Hepatic stellate cell (primary cell): ENCODE data around the gene PCDHGA8.
A peak's percentile ranks its signal among the peaks of the same experiment; 100 is the strongest.
"Not testable (repeated sequence)": the region's sequence is repeated elsewhere in the genome, so short reads cannot be mapped to it uniquely, and the experiment has no call there.

ENCODE experiments used
- DNase-seq: peaks from one replicate; pipeline ENCODE4 v3.0.0; 2011; ENCODE audit warnings: low spot score

The PCDHGA8 gene

GRCh38 chr5:141403387-141403786 is 11.0 kb downstream of the PCDHGA8 start:
- no peak for DNase-seq

DNA sequence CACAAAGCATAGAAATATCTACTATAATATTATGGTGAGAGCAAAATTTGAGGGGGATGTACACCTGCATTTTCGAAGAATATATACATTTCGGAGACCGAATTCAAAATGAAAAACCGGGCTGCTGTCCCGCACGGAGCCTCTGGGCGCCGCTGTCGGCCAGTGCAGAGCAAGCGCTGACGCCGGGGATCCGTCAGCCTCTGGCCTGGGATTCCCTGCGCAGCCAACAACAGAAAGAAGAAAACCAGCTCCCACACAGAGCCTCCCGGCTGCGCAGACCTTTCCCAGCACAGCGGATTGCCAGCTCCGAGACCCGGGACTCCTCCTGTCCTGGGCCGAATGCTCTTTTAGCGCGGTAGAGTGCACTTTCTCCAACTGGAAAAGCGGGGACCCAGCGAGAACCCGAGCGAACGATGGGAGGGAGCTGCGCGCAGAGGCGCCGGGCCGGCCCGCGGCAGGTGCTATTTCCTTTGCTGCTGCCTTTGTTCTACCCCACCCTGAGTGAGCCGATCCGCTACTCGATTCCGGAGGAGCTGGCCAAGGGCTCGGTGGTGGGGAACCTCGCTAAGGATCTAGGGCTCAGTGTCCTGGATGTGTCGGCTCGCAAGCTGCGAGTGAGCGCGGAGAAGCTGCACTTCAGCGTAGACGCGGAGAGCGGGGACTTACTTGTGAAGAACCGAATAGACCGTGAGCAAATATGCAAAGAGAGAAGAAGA is 15.5 kb downstream of the PCDHGA8 start, which contains the start of gene PCDHGB6:
Gene PCDHGB6 (plus strand): TSS at position 232 of the 716 bp plus-strand sequence. CDS start 182 bp downstream, at position 414.
- DNase-seq = not testable (repeated sequence)

- DNase-seq = no peak
These were observed 17.3 kb downstream of the PCDHGA8 start for GRCh38 chr5:141409598-141410306.

GRCh38 chr5:141411575-141411974 is 19.1 kb downstream of the PCDHGA8 start:
- no peak for DNase-seq

GRCh38 chr5:141412854-141413539 is 20.6 kb downstream of the PCDHGA8 start, which contains the start of gene PCDHGA10:
Gene PCDHGA10, plus strand, starts transcription at chr5:141412987. Its CDS starts 189 bp downstream, at chr5:141413176.
- DNase-seq = peak; percentile 78

GRCh38 chr5:141413540-141414069 is 21.2 kb downstream of the PCDHGA8 start:
- DNase-seq = no peak

DNA sequence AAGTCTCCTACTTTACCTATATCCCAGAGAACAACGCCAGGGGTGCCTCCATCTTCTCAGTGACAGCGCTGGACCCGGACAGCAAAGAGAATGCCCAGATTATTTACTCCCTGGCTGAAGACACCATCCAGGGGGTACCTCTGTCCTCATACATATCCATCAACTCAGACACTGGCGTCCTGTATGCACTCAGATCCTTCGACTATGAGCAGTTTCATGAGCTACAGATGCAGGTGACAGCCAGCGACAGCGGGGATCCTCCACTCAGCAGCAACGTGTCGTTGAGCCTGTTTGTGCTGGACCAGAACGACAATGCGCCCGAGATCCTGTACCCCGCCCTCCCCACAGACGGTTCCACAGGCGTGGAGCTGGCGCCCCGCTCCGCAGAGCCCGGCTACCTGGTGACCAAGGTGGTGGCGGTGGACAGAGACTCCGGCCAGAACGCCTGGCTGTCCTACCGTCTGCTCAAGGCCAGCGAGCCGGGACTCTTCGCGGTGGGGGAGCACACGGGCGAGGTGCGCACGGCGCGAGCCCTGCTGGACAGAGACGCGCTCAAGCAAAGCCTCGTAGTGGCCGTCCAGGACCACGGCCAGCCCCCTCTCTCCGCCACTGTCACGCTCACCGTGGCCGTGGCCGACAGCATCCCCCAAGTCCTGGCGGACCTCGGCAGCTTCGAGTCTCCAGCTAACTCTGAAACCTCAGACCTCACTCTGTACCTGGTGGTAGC is 22.3 kb downstream of the PCDHGA8 start:
- DNase-seq = not testable (repeated sequence)

GRCh38 chr5:141415275-141415618 is 22.8 kb downstream of the PCDHGA8 start:
- not testable (repeated sequence) for DNase-seq

GRCh38 chr5:141417494-141418172 is 25.2 kb downstream of the PCDHGA8 start, which contains the start of gene PCDHGB7:
Gene PCDHGB7, plus strand, starts transcription at chr5:141417677. Its CDS starts 183 bp downstream, at chr5:141417860.
- peak; percentile 83 for DNase-seq

GRCh38 chr5:141419074-141419880 is 26.8 kb downstream of the PCDHGA8 start:
- DNase-seq = no peak

DNA sequence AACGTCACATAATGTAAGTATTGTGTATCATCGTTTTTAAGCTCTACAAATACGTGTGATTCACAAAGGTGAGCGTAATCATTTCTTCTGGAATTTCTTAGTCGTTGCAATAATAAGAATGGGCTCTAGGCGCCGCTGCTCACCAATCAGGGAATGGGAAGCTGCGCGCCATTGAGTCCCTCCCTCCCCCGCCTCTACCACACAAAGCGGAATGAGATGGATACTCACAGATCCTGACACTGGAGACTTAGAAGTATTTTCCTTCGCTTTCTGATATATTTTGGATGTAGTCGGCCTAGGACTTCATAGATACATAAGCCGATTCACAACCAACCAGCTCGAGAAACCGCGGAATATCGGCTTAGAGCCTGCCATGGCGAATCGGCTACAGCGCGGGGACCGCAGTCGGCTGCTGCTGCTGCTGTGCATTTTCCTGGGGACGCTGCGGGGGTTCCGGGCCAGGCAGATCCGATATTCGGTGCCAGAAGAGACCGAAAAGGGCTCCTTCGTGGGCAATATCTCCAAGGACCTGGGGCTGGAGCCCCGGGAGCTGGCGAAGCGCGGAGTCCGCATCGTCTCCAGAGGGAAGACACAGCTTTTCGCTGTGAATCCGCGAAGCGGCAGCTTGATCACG is 28.5 kb downstream of the PCDHGA8 start, which contains the start of gene PCDHGA11:
Gene PCDHGA11 (plus strand): TSS at position 197 of the 634 bp plus-strand sequence. CDS start 177 bp downstream, at position 374.
- no peak for DNase-seq

DNA sequence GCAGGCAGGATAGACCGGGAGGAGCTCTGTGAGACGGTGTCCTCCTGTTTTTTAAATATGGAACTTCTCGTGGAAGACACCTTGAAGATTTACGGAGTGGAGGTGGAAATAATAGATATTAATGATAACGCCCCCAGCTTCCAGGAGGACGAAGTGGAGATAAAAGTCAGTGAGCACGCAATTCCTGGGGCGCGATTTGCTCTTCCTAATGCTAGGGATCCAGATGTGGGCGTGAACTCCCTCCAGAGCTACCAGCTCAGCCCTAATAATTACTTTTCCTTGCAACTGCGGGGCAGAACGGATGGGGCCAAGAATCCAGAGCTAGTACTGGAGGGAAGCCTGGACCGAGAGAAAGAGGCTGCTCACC is 29.0 kb downstream of the PCDHGA8 start:
- DNase-seq = no peak

GRCh38 chr5:141422742-141423291 is 30.4 kb downstream of the PCDHGA8 start:
- no peak for DNase-seq

- DNase-seq = no peak
These were observed 35.5 kb downstream of the PCDHGA8 start for GRCh38 chr5:141427783-141428426.

DNA sequence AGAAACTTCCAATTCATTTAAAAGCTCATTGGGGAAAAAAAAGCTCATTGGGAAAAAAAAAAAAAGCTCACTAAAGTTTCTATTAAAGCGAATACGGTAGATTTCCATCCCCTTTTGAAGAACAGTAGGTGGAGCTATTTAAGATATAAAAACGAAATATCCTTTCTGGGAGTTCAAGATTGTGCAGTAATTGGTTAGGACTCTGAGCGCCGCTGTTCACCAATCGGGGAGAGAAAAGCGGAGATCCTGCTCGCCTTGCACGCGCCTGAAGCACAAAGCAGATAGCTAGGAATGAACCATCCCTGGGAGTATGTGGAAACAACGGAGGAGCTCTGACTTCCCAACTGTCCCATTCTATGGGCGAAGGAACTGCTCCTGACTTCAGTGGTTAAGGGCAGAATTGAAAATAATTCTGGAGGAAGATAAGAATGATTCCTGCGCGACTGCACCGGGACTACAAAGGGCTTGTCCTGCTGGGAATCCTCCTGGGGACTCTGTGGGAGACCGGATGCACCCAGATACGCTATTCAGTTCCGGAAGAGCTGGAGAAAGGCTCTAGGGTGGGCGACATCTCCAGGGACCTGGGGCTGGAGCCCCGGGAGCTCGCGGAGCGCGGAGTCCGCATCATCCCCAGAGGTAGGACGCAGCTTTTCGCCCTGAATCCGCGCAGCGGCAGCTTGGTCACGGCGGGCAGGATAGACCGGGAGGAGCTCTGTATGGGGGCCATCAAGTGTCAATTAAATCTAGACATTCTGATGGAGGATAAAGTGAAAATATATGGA is 38.1 kb downstream of the PCDHGA8 start, which contains the start of gene PCDHGA12:
Gene PCDHGA12 (plus strand): TSS at position 176 of the 782 bp plus-strand sequence. CDS start 253 bp downstream, at position 429.
- DNase-seq = peak; percentile 86

DNA sequence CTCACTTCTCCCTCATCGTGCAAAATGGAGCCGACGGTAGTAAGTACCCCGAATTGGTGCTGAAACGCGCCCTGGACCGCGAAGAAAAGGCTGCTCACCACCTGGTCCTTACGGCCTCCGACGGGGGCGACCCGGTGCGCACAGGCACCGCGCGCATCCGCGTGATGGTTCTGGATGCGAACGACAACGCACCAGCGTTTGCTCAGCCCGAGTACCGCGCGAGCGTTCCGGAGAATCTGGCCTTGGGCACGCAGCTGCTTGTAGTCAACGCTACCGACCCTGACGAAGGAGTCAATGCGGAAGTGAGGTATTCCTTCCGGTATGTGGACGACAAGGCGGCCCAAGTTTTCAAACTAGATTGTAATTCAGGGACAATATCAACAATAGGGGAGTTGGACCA is 38.9 kb downstream of the PCDHGA8 start:
- DNase-seq = no peak

- not testable (repeated sequence) for DNase-seq
These were observed 39.9 kb downstream of the PCDHGA8 start for GRCh38 chr5:141432308-141432707.

GRCh38 chr5:141432726-141433125 is 40.3 kb downstream of the PCDHGA8 start:
- not testable (repeated sequence) for DNase-seq
